HFF-Myc (cell line): Measurements from ENCODE around the gene PPM1D.

Source experiments
- DNase-seq: peaks from one replicate; pipeline ENCODE4 v3.0.0-alpha.2; 2011; ENCODE audit warnings: low read depth; ENCODE audit errors: extremely low read depth
- H3K4me3 ChIP-seq: replicated peaks from 2 replicates; pipeline ENCODE4 v1.5.1; 2011; ENCODE audit warnings: low read depth, mild to moderate bottlenecking, control low read depth, low read length
- CTCF ChIP-seq: IDR thresholded peaks from 2 replicates; pipeline ENCODE4 v1.5.1; 2012; ENCODE audit warnings: mild to moderate bottlenecking, low read depth, low read length, control low read depth; ENCODE audit errors: missing control alignments

PPM1D gene

DNA sequence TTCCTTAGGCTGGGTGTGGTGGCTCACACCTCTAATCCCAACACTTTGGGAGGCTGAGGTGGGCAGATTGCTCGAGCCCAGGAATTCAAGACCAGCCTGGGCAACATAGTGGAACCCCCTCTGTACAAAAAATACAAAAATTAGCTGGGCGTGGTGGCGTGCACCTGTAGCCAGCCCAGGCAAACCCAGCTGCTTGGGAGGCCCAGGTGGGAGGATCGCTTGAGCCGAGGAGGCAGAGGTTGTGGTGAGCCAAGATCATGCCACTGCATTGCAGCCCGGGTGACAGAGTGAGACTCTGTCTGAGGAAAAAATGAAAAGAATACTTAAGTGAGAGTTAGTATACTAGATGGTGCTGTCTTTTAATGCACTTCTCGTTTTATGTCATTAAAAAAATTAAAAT is 15.1 kb downstream of the PPM1D start:
- DNase-seq = no peak
- TF ChIP-seq CTCF = no peak
- no peak overlapping the region for H3K4me3 ChIP-seq

DNA sequence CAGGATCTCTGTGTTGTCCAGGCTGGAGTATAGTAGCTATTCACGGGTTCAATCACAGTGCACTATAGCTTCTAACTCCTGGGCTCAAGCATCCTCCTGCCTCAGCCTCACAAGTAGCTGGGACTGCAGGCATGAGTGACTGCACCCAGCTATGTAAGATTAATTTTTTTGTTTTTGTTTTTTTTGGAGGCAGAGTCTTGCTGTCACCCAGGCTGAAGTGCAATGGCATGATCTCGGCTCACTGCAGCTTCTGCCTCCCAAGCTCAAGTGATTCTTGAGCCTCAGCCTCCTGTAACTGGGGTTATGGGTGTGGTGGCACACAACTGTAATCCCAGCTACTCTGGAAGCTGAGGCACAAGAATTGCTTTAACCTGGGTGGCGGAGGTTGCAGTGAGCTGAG is 15.8 kb downstream of the PPM1D start:
- no peak overlapping the region for H3K4me3 ChIP-seq
- DNase-seq = no peak
- TF ChIP-seq CTCF = no peak

- H3K4me3 ChIP-seq = no peak overlapping the region
- no peak for TF ChIP-seq CTCF
- DNase-seq = no peak
Measured at GRCh38 chr17:60618080-60618479, 18.1 kb downstream of the PPM1D start.

GRCh38 chr17:60618854-60619526 is 19.0 kb downstream of the PPM1D start:
- TF ChIP-seq CTCF = no peak
- DNase-seq = no peak
- H3K4me3 ChIP-seq = no peak overlapping the region

- no peak for TF ChIP-seq CTCF
- DNase-seq = no peak
- H3K4me3 ChIP-seq = no peak overlapping the region
Measured at GRCh38 chr17:60622961-60623360, 23.0 kb downstream of the PPM1D start.

- DNase-seq = no peak
- H3K4me3 ChIP-seq = no peak overlapping the region
- no peak for TF ChIP-seq CTCF
Measured at GRCh38 chr17:60623415-60623814, 23.4 kb downstream of the PPM1D start.

- no peak for DNase-seq
- no peak for TF ChIP-seq CTCF
- no peak overlapping the region for H3K4me3 ChIP-seq
Measured at GRCh38 chr17:60627124-60627523, 27.1 kb downstream of the PPM1D start.
